ENCODE measurements around the gene DLG1. TPM values are rescaled to one million over a fixed set of nuclear protein-coding genes. Genes with fewer than 3 reads are reported as not detected.

Gene DLG1
- total and polyA plus RNA-seq, 2 donors from 2014 or later, result 19.4 to 101 TPM

GRCh38 chr3:197305854-197306253 is 7.4 kb upstream of the DLG1 start:
- intact Hi-C loops (cut with DNase I), result no loop called here
- no peak for DNase-seq
- no peak overlapping the region for H3K9ac ChIP-seq (ENCODE audit: low read length in 3 of 3)
- no peak overlapping the region for H3K27ac ChIP-seq (ENCODE audit: low read depth in 2 of 2, low read length in 2 of 2)
- H3K4me3 ChIP-seq (ENCODE audit: low read length in 3 of 3), result no peak overlapping the region
- H3K4me1 ChIP-seq (ENCODE audit: control insufficient read depth in 2 of 3, insufficient read depth in 2 of 3, low read depth in 1 of 3, low read length in 3 of 3), result peaks cover 0 to 7% (median 3%) of the 10 kb centered on the region in 3 donors
- H3K36me3 ChIP-seq (ENCODE audit: control insufficient read depth in 2 of 3, insufficient read depth in 3 of 3, low read length in 3 of 3), result no peaks in the 10 kb centered on the region
- no peaks in the 10 kb centered on the region for H3K27me3 ChIP-seq (ENCODE audit: control insufficient read depth, insufficient read depth, low read length)
- H3K9me3 ChIP-seq (ENCODE audit: control insufficient read depth in 2 of 3, insufficient read depth in 1 of 3, low read length in 3 of 3), result no peaks in the 10 kb centered on the region
- FAIRE-seq, result no peak
- no peak for TF ChIP-seq CTCF (IDR thresholded peaks at IDR 0.05; ENCODE audit: borderline replicate concordance, extremely low read depth, insufficient read depth)

GRCh38 chr3:197303452-197303851 is 5.0 kb upstream of the DLG1 start:
- Histone ChIP-seq H3K9ac (ENCODE audit: low read length in 3 of 3) (no peak overlapping the region), H3K4me3 (ENCODE audit: low read length in 3 of 3) (no peak overlapping the region), H3K36me3 (ENCODE audit: control insufficient read depth in 2 of 3, insufficient read depth in 3 of 3, low read length in 3 of 3) (no peaks in the 10 kb centered on the region), H3K4me1 (ENCODE audit: control insufficient read depth in 2 of 3, insufficient read depth in 2 of 3, low read depth in 1 of 3, low read length in 3 of 3) (peaks cover 0 to 5% (median 5%) of the 10 kb centered on the region in 3 donors), H3K27me3 (ENCODE audit: control insufficient read depth, insufficient read depth, low read length) (no peaks in the 10 kb centered on the region), H3K27ac (ENCODE audit: low read depth in 2 of 2, low read length in 2 of 2) (no peak overlapping the region), H3K9me3 (ENCODE audit: control insufficient read depth in 2 of 3, insufficient read depth in 1 of 3, low read length in 3 of 3) (no peaks in the 10 kb centered on the region)
- FAIRE-seq (no peak), DNase-seq (no peak)
- TF ChIP-seq CTCF (IDR thresholded peaks at IDR 0.05; ENCODE audit: borderline replicate concordance, extremely low read depth, insufficient read depth), result no peak
- intact Hi-C loops (cut with DNase I), result no loop called here

GRCh38 chr3:197302696-197303341 is 4.4 kb upstream of the DLG1 start:
- H3K4me3 ChIP-seq (ENCODE audit: low read length in 3 of 3), result no peak overlapping the region
- FAIRE-seq, result no peak
- no peaks in the 10 kb centered on the region for H3K27me3 ChIP-seq (ENCODE audit: control insufficient read depth, insufficient read depth, low read length)
- H3K27ac ChIP-seq (ENCODE audit: low read depth in 2 of 2, low read length in 2 of 2), result no peak overlapping the region
- no peak for DNase-seq
- TF ChIP-seq CTCF (IDR thresholded peaks at IDR 0.05; ENCODE audit: borderline replicate concordance, extremely low read depth, insufficient read depth), result no peak
- H3K4me1 ChIP-seq (ENCODE audit: control insufficient read depth in 2 of 3, insufficient read depth in 2 of 3, low read depth in 1 of 3, low read length in 3 of 3), result peaks cover 0 to 5% (median 5%) of the 10 kb centered on the region in 3 donors
- H3K36me3 ChIP-seq (ENCODE audit: control insufficient read depth in 2 of 3, insufficient read depth in 3 of 3, low read length in 3 of 3), result no peaks in the 10 kb centered on the region
- H3K9ac ChIP-seq (ENCODE audit: low read length in 3 of 3), result no peak overlapping the region
- no peaks in the 10 kb centered on the region for H3K9me3 ChIP-seq (ENCODE audit: control insufficient read depth in 2 of 3, insufficient read depth in 1 of 3, low read length in 3 of 3)
- intact Hi-C loops (cut with DNase I), result no loop called here

- H3K27ac ChIP-seq (ENCODE audit: low read depth in 2 of 2, low read length in 2 of 2), result no peak overlapping the region
- DNase-seq (no peak), FAIRE-seq (no peak)
- intact Hi-C loops (cut with DNase I), result no loop called here
- H3K9me3 ChIP-seq (ENCODE audit: control insufficient read depth in 2 of 3, insufficient read depth in 1 of 3, low read length in 3 of 3), result no peaks in the 10 kb centered on the region
- peaks cover 0 to 5% (median 5%) of the 10 kb centered on the region in 3 donors for H3K4me1 ChIP-seq (ENCODE audit: control insufficient read depth in 2 of 3, insufficient read depth in 2 of 3, low read depth in 1 of 3, low read length in 3 of 3)
- TF ChIP-seq CTCF (IDR thresholded peaks at IDR 0.05; ENCODE audit: borderline replicate concordance, extremely low read depth, insufficient read depth), result no peak
- H3K4me3 ChIP-seq (ENCODE audit: low read length in 3 of 3), result no peak overlapping the region
- no peaks in the 10 kb centered on the region for H3K27me3 ChIP-seq (ENCODE audit: control insufficient read depth, insufficient read depth, low read length)
- no peaks in the 10 kb centered on the region for H3K36me3 ChIP-seq (ENCODE audit: control insufficient read depth in 2 of 3, insufficient read depth in 3 of 3, low read length in 3 of 3)
- no peak overlapping the region for H3K9ac ChIP-seq (ENCODE audit: low read length in 3 of 3)
Observed at GRCh38 chr3:197302033-197302432, 3.6 kb upstream of the DLG1 start.
